Inflammatory macrophage treated with lipopolysaccharide for 1 hour (primary cell): Measurements from ENCODE around the gene DLEC1.
"Not testable (repeated sequence)": the region's sequence is repeated elsewhere in the genome, so short reads cannot be mapped to it uniquely, and the experiment has no call there.

Source experiments
- DNase-seq, 2 donors: peaks; one replicate each; pipeline ENCODE4 v3.0.0-alpha.2; 2020 to 2022

Gene DLEC1

DNA sequence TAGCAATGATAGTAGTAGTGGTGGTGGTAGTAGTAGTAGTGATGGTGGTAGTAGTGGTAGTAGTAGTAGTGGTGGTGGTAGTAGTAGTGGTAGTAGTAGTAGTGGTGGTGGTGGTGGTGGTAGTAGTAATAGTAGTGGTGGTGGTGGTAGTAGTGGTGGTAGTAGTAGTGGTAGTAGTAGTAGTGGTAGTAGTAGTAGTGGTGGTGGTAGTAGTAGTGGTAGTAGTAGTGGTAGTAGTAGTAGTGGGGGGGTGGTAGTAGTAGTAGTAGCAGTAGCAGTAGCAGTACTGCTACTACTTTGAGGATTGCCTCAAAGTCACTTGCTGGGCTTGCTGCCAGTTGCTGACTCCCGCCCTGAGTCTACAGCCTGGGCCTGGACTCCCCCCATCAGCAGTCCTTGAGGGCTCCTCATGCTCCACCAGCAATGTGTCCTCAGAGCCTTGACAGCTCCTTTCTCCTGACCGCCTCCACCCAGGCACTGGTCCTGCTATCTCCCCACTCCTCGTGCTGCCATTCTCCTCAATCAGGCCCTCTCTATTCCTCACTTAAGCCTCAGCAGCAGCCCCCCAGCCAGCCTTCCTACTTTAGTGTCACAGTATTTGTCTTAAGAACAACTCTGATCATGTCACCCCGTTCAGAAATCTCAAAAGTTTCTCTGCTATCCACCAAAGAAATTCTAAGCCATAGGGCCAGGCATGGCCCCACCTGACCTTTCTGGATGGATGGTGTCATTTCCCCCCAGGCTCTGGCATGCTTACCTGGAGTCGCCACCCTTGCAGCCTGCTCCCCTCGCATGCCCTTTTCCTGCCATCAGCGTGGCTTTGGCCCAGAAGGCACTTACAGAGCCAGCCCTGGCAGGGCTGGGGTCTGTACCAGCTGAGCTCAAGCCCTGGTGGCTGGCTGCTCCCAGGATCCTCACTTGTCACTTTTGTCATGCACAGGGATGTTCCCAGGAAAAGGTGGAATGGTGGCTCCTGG, 45.6 kb downstream of the DLEC1 start:
- no peak for DNase-seq

DNA sequence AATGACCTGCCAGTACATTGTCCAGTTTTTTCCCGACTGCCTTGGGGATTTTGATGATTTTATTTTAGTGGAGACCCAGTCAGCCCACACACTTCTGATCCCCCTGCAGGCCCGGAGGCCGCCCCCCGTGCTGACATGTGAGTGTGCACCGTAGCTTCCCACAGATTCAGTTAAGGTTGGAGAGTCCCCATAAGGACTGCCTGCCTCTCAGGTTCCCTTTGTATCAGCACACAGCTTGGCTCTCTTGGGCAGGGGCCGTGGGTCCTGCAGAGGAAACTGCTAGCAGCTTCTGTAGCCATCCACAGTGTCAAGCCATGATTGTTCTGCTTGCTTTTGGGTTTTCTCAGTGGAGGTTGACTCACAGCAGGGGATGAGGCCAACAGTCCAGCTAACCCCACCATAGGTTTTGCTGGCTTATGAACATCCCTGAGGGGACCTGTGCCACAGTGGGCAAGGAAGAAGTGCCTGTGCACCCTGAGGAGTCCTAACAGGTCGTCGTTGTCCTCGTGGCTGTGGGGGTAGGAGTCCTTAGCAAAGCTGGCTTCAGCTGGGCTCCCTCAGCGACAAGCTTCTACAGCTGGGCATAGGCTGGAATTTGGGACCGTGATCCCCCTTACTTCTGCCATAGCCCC, 46.4 kb downstream of the DLEC1 start:
- DNase-seq = no peak

DNA sequence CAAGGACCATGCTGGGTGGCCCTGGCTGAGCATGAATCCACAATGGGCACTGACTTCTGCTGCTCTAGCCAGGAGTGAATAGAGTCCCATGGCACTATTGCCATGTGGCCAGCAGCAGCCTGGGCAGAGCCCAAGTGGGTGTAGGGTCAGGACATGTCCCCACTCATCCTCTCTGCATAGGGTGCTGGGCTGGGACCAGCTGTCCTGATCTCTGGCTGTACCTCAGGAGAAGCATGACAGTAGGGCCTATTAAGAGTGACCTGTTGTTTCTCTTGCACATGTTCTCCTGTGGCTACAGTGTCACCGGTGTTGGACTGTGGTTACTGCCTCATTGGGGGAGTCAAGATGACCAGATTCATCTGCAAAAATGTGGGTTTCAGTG, 46.9 kb downstream of the DLEC1 start:
- no peak for DNase-seq

DNA sequence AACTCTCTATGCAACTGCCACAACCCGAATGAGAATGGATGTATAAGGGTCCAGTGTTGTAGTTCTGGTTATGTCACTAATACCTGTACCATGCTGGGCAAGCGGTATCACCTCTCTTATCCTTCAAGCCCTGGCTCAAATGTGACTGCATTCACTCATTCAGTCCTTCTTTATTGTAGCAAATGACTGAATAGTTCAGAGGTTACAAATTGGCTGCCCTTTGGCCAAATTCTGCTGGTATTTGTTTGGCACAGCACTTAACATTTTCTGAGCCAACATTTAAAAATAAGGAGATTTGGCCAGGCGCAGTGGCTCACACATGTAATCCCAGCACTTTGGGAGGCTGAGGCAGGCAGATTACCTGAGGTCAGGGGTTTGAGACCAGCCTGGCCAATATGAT, 47.5 kb downstream of the DLEC1 start:
- DNase-seq = no peak

DNA sequence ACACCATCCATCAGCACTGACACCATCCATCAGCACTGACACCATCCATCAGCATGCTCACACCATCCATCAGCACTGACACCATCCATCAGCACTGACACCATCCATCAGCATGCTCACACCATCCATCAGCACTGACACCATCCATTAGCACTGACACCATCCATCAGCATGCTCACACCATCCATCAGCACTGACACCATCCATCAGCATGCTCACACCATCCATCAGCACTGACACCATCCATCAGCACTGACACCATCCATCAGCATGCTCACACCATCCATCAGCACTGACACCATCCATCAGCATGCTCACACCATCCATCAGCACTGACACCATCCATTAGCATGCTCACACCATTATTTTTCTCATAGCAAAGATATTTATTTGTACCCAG, 48.3 kb downstream of the DLEC1 start:
- DNase-seq = not testable (repeated sequence)

DNA sequence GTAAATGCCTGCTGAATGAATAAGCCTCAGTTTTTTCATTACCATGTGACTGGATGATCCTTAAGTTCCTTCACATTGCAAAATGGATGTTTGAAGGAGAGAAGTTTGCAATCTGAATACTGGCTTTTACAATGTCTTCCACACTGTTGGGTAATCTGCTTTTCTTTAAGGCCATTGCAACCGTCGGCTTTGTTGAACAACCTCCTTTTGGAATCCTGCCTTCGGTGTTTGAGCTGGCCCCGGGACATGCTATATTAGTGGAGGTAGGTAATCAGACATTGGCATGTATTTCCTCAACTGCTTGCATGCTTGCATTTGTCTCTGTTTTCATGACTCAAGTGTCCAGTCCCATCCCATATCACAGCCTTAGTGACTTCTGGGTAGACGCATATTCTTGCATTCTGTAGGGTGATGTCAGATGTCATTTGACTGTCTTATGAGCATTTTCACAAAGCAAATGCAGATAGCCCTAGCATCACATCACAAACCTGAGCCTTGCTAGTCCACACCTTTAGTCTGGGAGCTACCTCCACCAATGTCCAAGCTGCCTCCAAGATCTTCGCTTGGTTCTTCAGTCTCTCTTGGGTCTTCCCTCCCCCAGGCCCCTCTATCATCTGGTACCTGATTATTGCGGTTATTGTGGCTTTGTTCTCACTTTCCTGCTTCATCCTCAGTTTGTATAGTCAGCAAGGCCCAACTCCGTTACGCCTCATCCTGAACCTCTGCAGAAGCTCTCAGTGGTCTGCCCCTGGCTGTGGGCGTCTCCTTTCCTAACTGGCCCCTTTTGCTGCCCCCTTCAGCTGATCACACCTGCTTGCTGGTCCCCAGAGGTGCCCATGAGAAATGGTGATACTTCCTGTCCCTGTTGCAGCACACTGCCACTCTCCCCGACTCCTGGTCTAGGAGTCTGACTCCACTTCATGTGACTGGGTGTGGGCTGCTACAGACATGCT, 49.4 kb downstream of the DLEC1 start:
- DNase-seq = no peak

DNA sequence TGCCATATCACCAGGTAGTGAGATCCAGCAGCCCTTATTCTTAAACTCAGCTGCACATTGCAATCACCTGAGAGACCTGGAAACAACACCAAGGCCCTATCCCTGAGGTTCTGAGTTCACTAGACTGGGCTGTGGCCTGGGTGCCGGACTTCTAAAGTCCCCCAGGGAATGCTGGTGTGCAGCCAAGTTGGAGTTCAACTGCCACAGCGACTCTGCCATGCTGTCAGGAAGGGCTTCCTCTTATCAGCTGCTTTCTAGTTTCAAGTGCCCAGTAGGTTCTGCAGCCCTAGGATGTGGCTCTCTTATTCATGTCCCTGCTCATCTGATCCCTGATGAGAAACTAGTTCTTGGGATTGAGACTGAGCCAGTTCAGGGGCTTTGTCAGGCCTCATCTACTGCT, 50.2 kb downstream of the DLEC1 start:
- DNase-seq = no peak

DNA sequence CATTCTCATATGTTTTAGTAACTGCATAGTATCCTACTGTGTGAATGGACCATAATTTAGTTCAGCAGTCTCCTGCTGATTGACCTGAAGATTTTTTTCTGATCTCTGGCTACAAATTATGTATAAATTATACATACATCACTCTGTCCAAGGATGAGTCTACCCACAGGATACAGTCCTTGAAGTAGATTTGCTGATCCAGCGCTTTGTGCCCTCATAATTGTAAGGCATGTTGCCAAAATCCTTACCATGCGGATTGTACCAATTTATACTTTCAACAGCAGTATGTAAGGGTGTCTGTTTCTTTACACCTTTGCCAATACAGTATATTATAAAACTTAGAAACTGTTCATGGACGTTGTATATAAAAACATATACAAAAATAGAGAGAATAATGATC, 51.4 kb downstream of the DLEC1 start:
- DNase-seq = no peak

DNA sequence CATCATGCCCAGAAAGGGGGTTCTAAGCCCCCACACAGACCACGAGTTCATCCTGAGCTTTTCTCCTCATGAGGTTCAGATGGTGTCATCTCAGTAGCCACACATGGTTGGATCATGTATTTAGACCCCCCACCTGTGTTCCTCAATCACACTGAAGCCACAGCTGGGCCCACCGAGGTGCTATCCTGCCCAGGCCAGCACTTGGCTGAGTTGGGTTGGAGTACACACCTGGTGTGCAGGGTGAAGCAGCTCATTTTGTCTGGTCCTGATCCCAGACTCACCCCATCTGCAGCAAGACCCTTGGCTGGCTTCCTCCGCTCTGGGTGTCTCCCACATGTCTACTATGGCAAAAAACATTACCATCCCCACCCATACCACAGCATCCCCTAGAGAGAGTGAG, 56.0 kb downstream of the DLEC1 start:
- no peak for DNase-seq

DNA sequence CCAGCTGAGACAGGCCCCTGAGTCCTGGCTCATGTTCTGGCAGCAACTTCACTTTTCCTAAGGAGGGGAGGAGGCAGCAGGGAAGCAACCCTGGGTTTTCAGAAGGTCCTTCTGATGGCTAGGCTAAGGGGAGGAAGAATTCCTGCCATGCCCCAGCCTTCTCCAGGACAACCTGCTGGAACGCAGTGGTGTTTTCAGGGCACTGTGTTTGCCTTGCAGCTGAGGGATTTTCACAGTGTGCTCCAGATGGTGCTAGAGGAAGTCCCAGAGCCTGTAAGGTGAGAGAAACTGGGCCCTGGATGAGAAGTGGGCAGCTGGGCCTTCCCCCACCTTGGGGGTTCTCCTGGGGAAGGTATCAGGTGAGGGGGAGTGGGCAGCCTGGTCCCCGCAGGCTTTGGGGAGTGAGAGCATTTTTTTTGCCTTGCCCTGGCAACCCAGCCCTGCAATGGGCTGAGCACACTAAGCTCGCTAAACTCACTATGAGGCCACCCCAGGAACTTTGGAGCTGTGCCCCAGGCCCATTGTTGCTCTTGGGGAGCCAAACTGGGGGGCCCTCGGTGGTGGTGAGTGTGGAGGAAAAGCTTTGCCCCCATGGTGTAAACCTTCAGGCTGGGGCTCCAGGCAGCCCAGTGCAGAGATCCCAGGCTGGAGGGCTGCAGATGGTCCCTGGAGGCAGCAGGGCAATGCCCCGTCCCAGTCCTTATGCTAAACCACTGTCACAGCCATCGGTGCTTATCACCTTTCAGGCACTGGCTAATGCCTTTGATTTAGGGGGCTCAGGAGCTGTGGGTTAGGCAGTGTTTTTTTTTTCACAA, 56.9 kb downstream of the DLEC1 start:
- DNase-seq = no peak

DNA sequence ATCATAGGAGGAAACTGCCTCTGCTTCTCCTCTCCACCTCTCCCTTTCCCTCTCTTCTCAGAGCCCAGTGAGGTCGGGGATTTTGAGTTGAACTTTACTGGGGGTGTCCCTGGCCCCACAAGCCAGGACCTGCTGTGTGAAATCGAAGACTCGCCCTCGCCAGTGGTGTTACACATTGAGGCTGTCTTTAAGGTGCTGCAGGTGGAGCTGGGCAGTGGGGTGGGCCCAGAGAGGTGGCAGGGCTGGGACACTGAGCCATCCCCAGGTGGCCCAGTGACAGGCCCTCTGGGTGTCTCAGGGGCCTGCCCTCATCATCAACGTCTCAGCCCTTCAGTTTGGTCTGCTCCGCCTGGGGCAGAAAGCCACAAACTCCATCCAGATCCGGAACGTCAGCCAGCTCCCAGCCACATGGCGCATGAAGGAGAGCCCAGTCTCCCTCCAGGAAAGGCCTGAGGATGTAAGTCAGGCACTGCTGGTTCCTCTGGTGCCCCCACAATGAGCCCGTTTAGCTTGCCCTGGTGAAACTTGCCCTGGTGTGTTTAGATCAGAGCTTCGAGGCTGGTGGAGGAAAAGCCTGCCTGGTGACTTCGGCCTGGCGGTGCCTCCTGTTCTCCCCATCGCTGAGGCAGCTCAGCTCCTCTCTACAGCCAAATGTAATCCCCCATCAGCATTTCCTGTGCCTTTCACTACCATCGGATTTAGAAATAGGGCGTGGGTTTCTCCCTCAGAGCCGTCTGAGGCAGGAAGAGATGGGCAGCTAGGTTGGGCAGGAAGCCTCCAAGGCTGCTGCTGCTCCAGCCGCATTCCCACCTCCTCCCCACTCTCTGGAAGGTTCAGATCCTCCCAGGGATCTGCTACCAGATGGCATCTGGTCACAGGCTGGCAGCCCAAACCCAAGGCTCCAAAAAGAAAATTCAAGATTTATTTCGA, 58.7 kb downstream of the DLEC1 start:
- DNase-seq = no peak

DNA sequence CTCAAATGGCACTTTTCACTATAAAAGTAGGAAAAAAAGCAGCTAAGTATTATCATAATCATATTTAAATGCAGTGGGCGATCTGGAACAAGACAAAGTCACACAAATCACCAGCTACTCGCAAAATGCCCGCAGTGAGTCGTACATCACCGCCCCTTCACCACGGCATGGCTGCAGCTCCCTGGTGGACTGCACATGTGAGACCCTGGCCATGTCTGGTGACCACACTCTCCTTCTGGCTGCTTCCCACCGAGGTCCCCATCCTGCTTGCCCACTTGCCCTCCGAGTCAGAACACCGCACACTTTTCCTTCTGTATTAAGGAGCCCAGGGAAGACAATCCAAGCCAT, 59.3 kb downstream of the DLEC1 start:
- no peak for DNase-seq

DNA sequence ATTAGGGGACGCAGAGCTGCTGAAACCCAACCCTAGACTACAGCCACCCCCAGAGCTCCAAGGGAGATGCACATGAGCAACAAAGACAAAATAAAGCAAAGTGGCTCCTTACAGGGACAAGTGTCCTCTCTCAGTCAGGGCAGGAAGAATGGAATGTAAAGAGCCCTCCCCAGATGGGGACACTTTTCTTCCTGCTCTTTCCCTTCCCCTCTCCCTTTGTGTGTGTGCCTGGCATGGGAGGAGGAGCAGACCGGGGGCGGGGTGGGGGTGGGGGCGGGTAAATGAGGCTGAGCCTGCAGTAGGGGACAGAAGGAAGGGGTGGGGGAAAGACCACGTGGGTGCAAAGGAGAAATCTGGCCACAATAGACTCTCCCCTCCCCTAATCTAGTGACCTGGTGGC, 60.5 kb downstream of the DLEC1 start:
- DNase-seq = no peak

DNA sequence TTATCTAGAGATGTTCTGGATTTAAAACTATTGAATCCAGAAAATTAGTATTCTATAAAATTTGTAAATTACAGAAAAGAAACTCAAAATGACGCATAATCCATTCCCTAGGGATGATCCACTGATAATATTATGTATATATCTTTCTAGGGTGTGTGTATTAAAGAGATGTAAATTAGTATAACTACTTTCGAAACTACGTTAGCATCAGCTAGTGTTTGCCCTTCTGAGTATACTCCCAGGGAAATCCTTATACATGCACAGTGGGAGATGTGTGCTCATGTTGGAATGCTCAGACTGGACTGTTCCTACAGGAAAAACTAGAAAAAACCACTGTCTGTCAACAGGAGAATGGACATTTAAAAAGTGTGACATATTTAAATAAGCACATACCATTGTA, 61.5 kb downstream of the DLEC1 start:
- no peak for DNase-seq

DNA sequence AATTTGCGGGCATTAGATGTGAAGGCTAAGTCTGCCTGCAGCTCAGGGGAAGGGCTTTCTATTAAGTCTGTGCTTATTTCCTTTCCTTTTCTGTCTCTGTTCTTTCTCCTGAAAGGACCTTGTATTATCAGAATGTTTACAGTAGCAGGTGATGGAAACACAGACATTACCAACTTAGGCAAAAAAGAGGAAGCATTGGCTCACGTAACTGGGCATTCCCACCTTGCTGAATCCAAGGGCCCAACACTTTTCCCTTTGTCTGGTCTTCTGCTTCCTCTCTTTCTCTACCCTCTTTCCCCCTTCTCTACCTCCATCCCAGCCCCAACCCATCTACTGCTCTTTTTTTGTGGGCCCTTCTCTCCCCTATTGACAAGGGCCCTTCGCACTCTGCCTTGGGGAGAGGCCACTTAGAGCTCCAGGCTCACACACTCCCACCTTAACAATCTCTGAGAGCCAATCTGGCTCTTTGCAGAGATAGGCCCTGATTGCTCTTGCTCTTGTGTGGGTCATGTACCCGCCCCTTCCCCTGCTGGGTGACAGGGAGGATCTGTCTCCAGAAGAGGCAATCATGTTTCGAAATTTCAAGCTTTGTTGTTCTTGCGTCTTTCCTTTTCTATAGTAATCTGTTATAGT, 62.9 kb downstream of the DLEC1 start:
- peak; percentile 58 to 75 for DNase-seq

DNA sequence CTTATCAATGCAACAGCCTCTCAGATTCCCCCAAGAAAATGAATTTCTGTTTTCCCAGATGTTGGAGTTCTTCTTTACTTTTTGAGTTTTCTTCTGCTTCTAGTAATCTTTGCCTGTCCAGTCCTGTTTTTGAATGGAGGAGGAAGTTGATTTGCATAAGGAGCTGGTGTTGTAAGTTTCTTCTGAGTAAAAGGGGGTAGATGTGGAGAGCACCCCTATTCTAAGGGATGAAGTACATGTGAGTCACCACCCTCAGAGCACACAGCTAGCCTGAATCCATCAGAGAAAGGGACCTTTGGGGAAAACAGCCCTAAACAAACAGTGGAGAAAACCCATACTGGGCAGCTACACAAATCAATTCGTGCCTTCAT, 63.4 kb downstream of the DLEC1 start:
- DNase-seq = peak; percentile 79 to 92

DNA sequence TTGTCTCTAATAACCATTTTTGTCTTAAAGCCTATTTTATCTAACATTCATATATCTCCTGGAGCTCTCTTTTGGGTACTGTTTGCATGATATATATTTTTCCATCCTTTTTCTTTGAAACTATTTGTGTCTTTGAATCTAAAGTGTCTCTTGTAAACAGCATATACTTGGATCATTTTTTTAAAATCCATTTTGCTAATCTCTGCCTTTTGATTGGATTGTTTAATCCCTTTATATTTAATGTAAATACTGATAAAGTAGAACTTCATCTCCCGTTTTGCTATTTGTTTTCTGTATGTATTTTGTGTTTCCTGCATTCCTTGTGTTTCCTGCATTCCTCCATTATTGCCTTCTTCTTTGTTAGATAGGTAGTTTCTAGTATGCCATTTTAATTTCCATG, 66.5 kb downstream of the DLEC1 start:
- DNase-seq = no peak

DNA sequence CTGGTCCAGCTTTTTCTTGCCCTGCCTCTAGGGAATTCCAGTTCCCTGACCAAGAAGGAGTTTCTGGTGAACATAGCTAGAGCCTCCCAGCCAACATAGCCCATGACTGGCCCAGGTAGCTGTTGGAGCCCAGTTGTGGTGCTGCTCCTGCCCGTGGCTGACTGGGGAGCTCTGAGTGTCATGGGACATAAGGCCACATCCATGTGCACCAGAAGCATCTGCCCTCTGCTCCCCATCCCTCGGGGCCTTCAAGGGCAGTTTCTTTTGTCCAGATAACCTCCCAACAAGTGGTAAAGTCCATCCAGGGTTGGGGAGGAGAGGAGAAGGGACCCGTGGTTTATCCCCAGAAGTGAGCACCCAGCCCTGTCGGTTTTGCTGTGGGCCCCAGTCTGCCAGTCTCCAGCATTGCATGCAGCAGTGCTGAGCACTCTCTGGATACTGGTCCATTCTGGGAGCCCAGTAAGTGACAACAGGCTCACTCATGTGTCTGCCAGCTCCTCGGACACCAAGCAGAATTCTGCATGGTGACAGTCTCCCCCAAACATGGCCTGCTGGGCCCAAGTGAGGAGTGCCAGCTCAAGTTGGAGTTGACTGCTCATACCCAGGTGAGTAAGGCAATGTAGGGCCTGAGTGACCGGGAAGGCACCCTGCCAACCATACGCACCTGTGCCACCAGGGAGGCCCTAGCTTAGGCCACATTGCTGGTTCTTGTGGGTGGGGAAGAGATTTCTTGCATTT, 69.1 kb downstream of the DLEC1 start:
- no peak for DNase-seq

DNA sequence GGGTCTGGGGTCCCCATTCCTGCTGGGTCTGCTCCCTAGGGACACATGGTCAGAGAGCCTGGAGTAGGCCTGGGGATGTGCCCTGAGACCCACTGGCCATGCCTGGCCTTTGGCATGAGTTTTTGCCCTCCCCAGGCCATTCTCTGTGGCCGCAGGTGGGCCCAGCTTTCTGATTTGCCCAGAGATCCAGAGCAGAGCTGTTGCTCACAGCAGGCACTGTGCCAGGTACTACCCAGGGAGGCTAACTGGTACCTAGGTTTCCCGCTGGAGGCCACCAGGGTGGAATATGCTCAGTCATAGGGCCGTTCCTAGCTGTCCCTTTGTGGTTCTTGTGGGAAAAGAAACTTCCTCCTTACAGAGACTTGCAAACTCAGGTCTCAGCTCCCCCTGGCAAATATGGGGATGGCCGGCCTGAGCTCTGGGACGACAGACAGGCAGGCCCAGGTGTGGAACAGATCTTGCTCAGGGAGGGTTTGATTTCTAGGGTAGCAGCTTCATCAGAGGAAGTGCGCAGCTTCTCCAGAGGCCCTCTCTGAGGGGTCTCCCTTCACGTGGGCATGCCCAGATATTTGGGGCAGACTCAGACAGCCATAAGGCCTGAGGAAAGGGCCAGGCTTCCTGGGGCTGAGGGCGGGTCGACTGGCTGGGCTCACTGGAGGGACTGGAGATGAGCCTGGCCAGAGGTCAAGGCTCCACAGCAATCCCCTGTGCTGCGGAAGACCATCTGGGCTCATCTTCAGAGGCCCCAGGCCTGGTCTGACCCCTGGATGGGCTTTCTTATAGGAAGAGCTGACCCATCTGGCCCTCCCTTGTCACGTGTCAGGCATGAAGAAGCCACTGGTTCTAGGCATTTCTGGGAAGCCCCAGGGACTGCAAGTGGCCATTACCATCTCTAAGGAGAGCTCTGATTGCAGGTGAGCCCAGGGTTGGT, 69.9 kb downstream of the DLEC1 start:
- peak; percentile 34 to 39 for DNase-seq
